Uterus (tissue), 4 donors: ENCODE measurements around the gene CD69. TPM values are rescaled to one million over a fixed set of nuclear protein-coding genes. Genes with fewer than 3 reads are reported as not detected.

Experiments
- DNase-seq, 2 donors: peaks; one replicate each; pipeline ENCODE4 v3.0.0-alpha.2; 2019 to 2020
- H3K27ac ChIP-seq, 2 donors: fragments of 200-600 bp; sonication (generic); 1 replicate in 1 of 2; 2 replicates in 1 of 2; pipeline ENCODE4 v1.5.1; 2016 to 2018
- H3K27me3 ChIP-seq, 2 donors: fragments of 200-600 bp; sonication (generic); one replicate each; pipeline ENCODE4 v1.5.1; 2018 to 2019; ENCODE audit warnings: control low read depth in 1 of 2
- H3K36me3 ChIP-seq, 2 donors: fragments of 200-600 bp; sonication (generic); one replicate each; pipeline ENCODE4 v1.5.1; 2019; ENCODE audit warnings: control low read depth in 1 of 2
- H3K4me1 ChIP-seq, 2 donors: fragments of 200-600 bp; sonication (generic); one replicate each; pipeline ENCODE4 v1.5.1; 2018 to 2019; ENCODE audit warnings: control low read depth in 1 of 2
- H3K4me3 ChIP-seq, 2 donors: fragments of 200-600 bp; sonication (generic); 1 replicate in 1 of 2; 2 replicates in 1 of 2; pipeline ENCODE4 v1.5.1; 2018 to 2019; ENCODE audit warnings: mild to moderate bottlenecking in 1 of 2
- H3K9me3 ChIP-seq, 2 donors: fragments of 200-600 bp; sonication (generic); one replicate each; pipeline ENCODE4 v1.5.1; 2019; ENCODE audit warnings: control low read depth in 1 of 2
- POLR2A ChIP-seq, 2 donors: fragments of 450-650 bp; IDR thresholded peaks; one replicate each; pipeline ENCODE4 v1.6.1; 2016; ENCODE audit warnings: antibody characterized with exemption in 2 of 2, mild to moderate bottlenecking in 1 of 2, moderate library complexity in 1 of 2
- intact Hi-C: fragments of 100-400 bp; cut with DNase I; formaldehyde crosslinking; loops from one replicate; pipeline ENCODE4 v1.15.1; 2023; ENCODE audit warnings: low total_unique reads
- total RNA-seq, 4 donors: library from RNA; depleted of rRNA in 3 of 4; stranded (reverse); fragments of >200 nt in 3 of 4; gene quantifications; one replicate each; pipeline versions ENCODE4 v1.1.0 to v1.2.4, GENCODE V29; 2014 to 2023
- TF ChIP-seq, protein P1 (sequence below), 4 experiments: fragments of 200-600 bp in 2 of 4; fragments of 450-650 bp in 2 of 4; sonication (generic) in 2 of 4; IDR thresholded peaks; one replicate each; pipeline ENCODE4 v1.5.1; 2016 to 2019; ENCODE audit warnings: antibody characterized with exemption in 4 of 4, mild to moderate bottlenecking in 2 of 4, moderate library complexity in 1 of 4
- donor health status: DM: yes; HTN: yes; CAD: no.

The CD69 gene
- total RNA-seq, 4 donors from 2014 or later, result 0.88 to 10.2 (median 2.9) TPM

DNA sequence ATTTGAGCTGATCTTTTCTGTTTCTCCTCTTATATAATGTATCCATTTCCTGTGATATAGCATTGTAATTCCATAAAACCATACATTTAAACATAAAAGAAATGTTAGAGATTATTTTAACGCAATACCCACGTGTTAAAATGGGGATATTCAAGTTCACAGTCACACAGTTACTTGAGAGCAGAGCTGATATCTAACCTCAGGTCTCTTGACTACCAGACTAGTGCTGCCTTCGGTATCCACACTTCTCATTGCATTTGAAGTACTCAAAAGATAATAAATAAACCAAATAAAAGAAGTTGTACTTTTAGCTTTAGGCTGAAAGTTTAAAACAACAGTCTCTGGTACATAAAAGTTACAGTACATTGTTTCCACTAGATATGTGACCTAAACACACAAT is 30.7 kb downstream of the CD69 start:
- no peak for DNase-seq
- no peak overlapping the region for H3K4me3 ChIP-seq
- no peak for TF ChIP-seq POLR2A (IDR thresholded peaks at IDR 0.05)
- TF ChIP-seq, protein P1, sequence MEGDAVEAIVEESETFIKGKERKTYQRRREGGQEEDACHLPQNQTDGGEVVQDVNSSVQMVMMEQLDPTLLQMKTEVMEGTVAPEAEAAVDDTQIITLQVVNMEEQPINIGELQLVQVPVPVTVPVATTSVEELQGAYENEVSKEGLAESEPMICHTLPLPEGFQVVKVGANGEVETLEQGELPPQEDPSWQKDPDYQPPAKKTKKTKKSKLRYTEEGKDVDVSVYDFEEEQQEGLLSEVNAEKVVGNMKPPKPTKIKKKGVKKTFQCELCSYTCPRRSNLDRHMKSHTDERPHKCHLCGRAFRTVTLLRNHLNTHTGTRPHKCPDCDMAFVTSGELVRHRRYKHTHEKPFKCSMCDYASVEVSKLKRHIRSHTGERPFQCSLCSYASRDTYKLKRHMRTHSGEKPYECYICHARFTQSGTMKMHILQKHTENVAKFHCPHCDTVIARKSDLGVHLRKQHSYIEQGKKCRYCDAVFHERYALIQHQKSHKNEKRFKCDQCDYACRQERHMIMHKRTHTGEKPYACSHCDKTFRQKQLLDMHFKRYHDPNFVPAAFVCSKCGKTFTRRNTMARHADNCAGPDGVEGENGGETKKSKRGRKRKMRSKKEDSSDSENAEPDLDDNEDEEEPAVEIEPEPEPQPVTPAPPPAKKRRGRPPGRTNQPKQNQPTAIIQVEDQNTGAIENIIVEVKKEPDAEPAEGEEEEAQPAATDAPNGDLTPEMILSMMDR (IDR thresholded peaks at IDR 0.05), result no peak
- H3K9me3 ChIP-seq, result no peaks in the 10 kb centered on the region
- H3K27ac ChIP-seq, result no peak overlapping the region
- no peaks in the 10 kb centered on the region for H3K27me3 ChIP-seq
- no peaks in the 10 kb centered on the region for H3K36me3 ChIP-seq
- intact Hi-C loops, result no loop called here
- H3K4me1 ChIP-seq, result peaks cover 0 to 10% of the 10 kb centered on the region in 2 donors

DNA sequence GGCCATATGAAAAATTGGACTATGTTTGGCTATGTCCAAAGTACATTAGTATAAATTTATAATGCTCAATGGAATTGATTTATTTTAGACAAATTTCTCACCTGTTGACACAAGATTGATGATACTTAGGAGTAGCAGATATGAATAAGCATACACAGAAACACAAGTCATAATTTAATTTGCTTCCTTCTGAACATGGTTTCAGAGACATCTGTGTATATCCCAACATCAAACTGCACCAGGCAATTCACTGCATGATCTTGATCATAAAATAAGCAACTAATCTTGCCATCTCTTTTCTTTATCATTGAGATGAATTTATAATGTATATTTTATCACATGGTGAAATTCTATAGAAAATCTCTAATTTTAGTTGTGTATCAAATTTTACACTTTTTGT is 31.6 kb downstream of the CD69 start:
- no peak overlapping the region for H3K4me3 ChIP-seq
- no peaks in the 10 kb centered on the region for H3K9me3 ChIP-seq
- no peaks in the 10 kb centered on the region for H3K36me3 ChIP-seq
- H3K27ac ChIP-seq, result no peak overlapping the region
- intact Hi-C loops, result no loop called here
- H3K4me1 ChIP-seq, result peaks cover 0 to 10% of the 10 kb centered on the region in 2 donors
- DNase-seq, result no peak
- TF ChIP-seq, protein P1 (IDR thresholded peaks at IDR 0.05), result no peak
- TF ChIP-seq POLR2A (IDR thresholded peaks at IDR 0.05), result no peak
- no peaks in the 10 kb centered on the region for H3K27me3 ChIP-seq

DNA sequence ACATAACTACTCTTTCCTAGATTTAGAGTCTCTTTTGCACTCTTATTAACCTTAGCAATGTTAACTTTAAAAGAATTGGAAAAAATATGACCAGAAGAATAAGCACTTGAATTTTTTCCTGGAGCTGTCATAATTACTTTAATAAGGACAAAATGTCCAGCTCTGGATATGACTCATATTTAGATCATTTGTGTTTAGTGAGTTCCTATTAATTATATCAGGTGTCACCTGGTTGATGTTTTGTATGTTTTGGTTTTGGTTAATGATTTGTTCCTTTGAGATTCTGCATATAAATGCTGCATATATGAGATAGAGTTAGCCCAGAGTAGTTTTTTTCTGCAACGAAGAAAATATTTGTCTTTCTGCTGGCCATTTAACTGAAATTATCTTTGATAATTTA is 32.9 kb downstream of the CD69 start:
- no peak overlapping the region for H3K4me3 ChIP-seq
- DNase-seq, result no peak
- peaks cover 0 to 10% of the 10 kb centered on the region in 2 donors for H3K4me1 ChIP-seq
- intact Hi-C loops, result no loop called here
- no peaks in the 10 kb centered on the region for H3K27me3 ChIP-seq
- TF ChIP-seq, protein P1 (IDR thresholded peaks at IDR 0.05), result no peak
- TF ChIP-seq POLR2A (IDR thresholded peaks at IDR 0.05), result no peak
- H3K9me3 ChIP-seq, result no peaks in the 10 kb centered on the region
- H3K27ac ChIP-seq, result no peak overlapping the region
- no peaks in the 10 kb centered on the region for H3K36me3 ChIP-seq

DNA sequence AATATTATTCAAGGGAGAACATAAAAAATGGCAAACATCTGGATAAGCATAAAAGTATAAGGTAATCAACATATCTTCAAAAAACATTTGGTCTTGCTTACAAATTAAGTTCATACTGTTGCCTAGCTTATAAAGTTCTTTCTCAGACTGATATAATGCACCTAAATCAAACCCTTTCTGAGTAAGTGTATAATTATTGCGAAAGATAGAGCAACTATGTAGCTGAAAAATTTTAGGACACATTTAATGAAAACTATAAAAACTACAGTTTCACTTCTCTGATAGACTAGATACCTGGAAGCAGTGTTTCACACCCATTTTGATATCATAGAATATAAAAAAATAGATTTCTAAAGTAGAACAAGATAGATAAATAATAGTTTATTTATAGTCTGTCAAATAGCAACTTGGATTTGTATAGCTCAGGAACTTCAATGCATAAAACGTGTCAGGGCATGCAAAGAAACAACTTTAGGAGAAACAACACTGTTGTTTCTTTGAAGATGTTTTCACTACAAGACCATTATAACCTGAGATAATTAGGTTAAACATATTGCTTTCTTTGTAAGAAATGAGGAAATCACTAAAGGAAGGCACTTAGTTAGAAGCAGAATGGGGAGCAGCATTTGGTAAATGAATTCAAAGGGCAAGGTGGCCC is 35.4 kb downstream of the CD69 start:
- Histone ChIP-seq H3K27me3 (no peaks in the 10 kb centered on the region), H3K4me1 (peaks cover 0 to 10% of the 10 kb centered on the region in 2 donors), H3K4me3 (no peak overlapping the region), H3K36me3 (no peaks in the 10 kb centered on the region), H3K9me3 (no peaks in the 10 kb centered on the region), H3K27ac (no peak overlapping the region)
- DNase-seq, result no peak
- intact Hi-C loops, result no loop called here
- no peak for TF ChIP-seq POLR2A (IDR thresholded peaks at IDR 0.05)
- TF ChIP-seq, protein P1 (IDR thresholded peaks at IDR 0.05), result no peak

DNA sequence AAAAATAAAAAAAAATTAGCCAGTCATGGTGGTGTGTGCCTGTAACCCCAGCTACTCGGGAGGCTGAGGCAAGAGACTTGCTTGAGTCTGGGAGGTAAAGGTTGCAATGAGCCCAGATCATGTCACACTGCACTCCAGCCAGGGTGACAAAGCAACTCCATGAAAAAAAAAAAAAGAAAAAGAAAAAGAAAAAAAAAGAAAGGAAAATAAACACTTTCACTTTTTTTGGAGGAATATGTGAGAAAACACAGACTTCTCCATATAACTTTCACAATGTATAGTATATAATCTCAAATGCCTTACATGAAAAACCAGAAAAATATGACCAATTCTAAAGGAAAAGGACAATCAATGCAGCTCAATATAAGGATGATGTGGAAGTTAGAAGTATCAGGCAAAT is 36.7 kb downstream of the CD69 start:
- no peaks in the 10 kb centered on the region for H3K9me3 ChIP-seq
- H3K4me1 ChIP-seq, result peaks cover 0 to 10% of the 10 kb centered on the region in 2 donors
- TF ChIP-seq, protein P1 (IDR thresholded peaks at IDR 0.05), result no peak
- no peak for TF ChIP-seq POLR2A (IDR thresholded peaks at IDR 0.05)

More for the DNA sequence above, 36.7 kb downstream of the CD69 start:
- Histone ChIP-seq H3K4me3 (no peak overlapping the region), H3K36me3 (no peaks in the 10 kb centered on the region), H3K27me3 (no peaks in the 10 kb centered on the region), H3K27ac (no peak overlapping the region)
- no peak for DNase-seq
- intact Hi-C loops, result no loop called here
